GM18861 (cell line): ENCODE measurements around the gene CARM1.
"Not testable (repeated sequence)": the region's sequence is repeated elsewhere in the genome, so short reads cannot be mapped to it uniquely, and the experiment has no call there.

ENCODE experiments used
- ATAC-seq: cut with Tn5 transposase; IDR thresholded peaks from one replicate; pipeline ENCODE4 v1.9.1; 2021; ENCODE audit not compliant: unreplicated experiment

The CARM1 gene

GRCh38 chr19:10870955-10871603 is at the start of gene CARM1:
TSS of gene CARM1 (plus strand) at chr19:10871553. CDS start at chr19:10871703, 150 bp downstream.
- ATAC-seq, result peak; percentile 63

- ATAC-seq, result no peak
Measured at GRCh38 chr19:10823690-10824089, 47.7 kb upstream of the CARM1 start.

- ATAC-seq, result no peak
Measured at GRCh38 chr19:10826231-10826630, 45.1 kb upstream of the CARM1 start.

GRCh38 chr19:10826846-10827245 is 44.5 kb upstream of the CARM1 start:
- no peak for ATAC-seq

- no peak for ATAC-seq
Measured at GRCh38 chr19:10828981-10829821, 42.2 kb upstream of the CARM1 start.

GRCh38 chr19:10829967-10830366 is 41.4 kb upstream of the CARM1 start:
- no peak for ATAC-seq

GRCh38 chr19:10830370-10830769 is 41.0 kb upstream of the CARM1 start:
- no peak for ATAC-seq

- no peak for ATAC-seq
Measured at GRCh38 chr19:10830931-10831779, 40.2 kb upstream of the CARM1 start.

GRCh38 chr19:10831987-10832938 is 39.1 kb upstream of the CARM1 start:
- no peak for ATAC-seq

- ATAC-seq, result no peak
Measured at GRCh38 chr19:10832939-10833296, 38.4 kb upstream of the CARM1 start.

GRCh38 chr19:10835089-10835753 is 36.1 kb upstream of the CARM1 start:
- peak; percentile 48 for ATAC-seq

GRCh38 chr19:10835754-10836478 is 35.4 kb upstream of the CARM1 start, which contains the start of gene TMED1:
TSS of gene TMED1 (minus strand) at chr19:10836212. CDS start at chr19:10836191, 21 bp downstream.
- peak; percentile 63 for ATAC-seq

- peak; percentile 20 for ATAC-seq
Measured at GRCh38 chr19:10836479-10837330, 34.6 kb upstream of the CARM1 start.

GRCh38 chr19:10837649-10838048 is 33.7 kb upstream of the CARM1 start:
- not testable (repeated sequence) for ATAC-seq

- ATAC-seq, result no peak
Measured at GRCh38 chr19:10838377-10838776, 33.0 kb upstream of the CARM1 start.

GRCh38 chr19:10839114-10840050 is 32.0 kb upstream of the CARM1 start:
- no peak for ATAC-seq

GRCh38 chr19:10842788-10843187 is 28.6 kb upstream of the CARM1 start:
- no peak for ATAC-seq
